CD4-positive, alpha-beta T cell (primary cell): ENCODE results near the gene TEK. TPM values are rescaled to one million over a fixed set of nuclear protein-coding genes. Genes with fewer than 3 reads are reported as not detected.

ENCODE experiments used
- ATAC-seq: fragments of 200-7000 bp; cut with Tn5 transposase; one replicate; pipeline ENCODE4 v1.10.0; 2022; ENCODE audit warnings: mild to moderate bottlenecking; ENCODE audit not compliant: poor library complexity
- CTCF ChIA-PET: fragments of 350-600 bp; sonication (Branson Sonifier 250); formaldehyde crosslinking; loops from one replicate; lab custom pipeline; 2021; ENCODE audit warnings: antibody characterized with exemption, inconsistent platforms; lab: Charles Lee
- POLR2A ChIA-PET: fragments of 350-600 bp; sonication (Branson Sonifier 250); formaldehyde crosslinking; loops from one replicate; lab custom pipeline; 2021; ENCODE audit warnings: antibody characterized with exemption, inconsistent platforms; lab: Charles Lee
- DNase-seq, 14 experiments: peaks; one replicate each; pipeline ENCODE4 v3.0.0-alpha.2; 2013 to 2020; ENCODE audit warnings: mixed read lengths in 2 of 14
- H3K27ac ChIP-seq, 2 donors: one replicate each; pipeline versions ENCODE4 v1.5.1 to v1.7.0; 2013; ENCODE audit warnings: low read length in 2 of 2, low read depth in 1 of 2, mild to moderate bottlenecking in 1 of 2
- H3K27me3 ChIP-seq, 2 experiments: 1 replicate in 1 of 2; 2 replicates in 1 of 2; pipeline versions ENCODE4 v1.6.1 to v1.7.0; 2013; ENCODE audit warnings: low read length in 2 of 2, control low read depth in 1 of 2, mild to moderate bottlenecking in 1 of 2, moderate library complexity in 1 of 2; ENCODE audit not compliant: insufficient read depth in 2 of 2, control insufficient read depth in 1 of 2
- H3K36me3 ChIP-seq: one replicate; pipeline ENCODE4 v1.6.1; 2013; ENCODE audit warnings: low read length, control low read depth; ENCODE audit not compliant: insufficient read depth
- H3K4me1 ChIP-seq: one replicate; pipeline ENCODE4 v1.6.1; 2013; ENCODE audit warnings: low read length, control low read depth; ENCODE audit not compliant: insufficient read depth
- H3K4me3 ChIP-seq: one replicate; pipeline ENCODE4 v1.5.1; 2013; ENCODE audit warnings: mild to moderate bottlenecking, low read length, moderate library complexity
- H3K9me3 ChIP-seq, 2 experiments: 1 replicate in 1 of 2; 2 replicates in 1 of 2; pipeline versions ENCODE4 v1.6.1 to v1.7.0; 2013; ENCODE audit warnings: low read length in 2 of 2, mild to moderate bottlenecking in 2 of 2, control low read depth in 1 of 2, moderate library complexity in 1 of 2; ENCODE audit not compliant: control insufficient read depth in 1 of 2, insufficient read depth in 1 of 2
- H3K27ac Mint-ChIP-seq: one replicate; pipeline ENCODE4 v1.8.0; 2020; ENCODE audit warnings: mixed read lengths
- H3K27me3 Mint-ChIP-seq: one replicate; pipeline ENCODE4 v1.8.0; 2021; ENCODE audit warnings: mixed read lengths
- H3K36me3 Mint-ChIP-seq: one replicate; pipeline ENCODE4 v1.8.0; 2021; ENCODE audit warnings: low read depth, mixed read lengths
- H3K4me1 Mint-ChIP-seq: one replicate; pipeline ENCODE4 v1.8.0; 2021; ENCODE audit warnings: low read depth, mixed read lengths
- H3K4me3 Mint-ChIP-seq: one replicate; pipeline ENCODE4 v1.8.0; 2020; ENCODE audit warnings: mild to moderate bottlenecking, mixed read lengths
- H3K9me3 Mint-ChIP-seq: one replicate; pipeline ENCODE4 v1.8.0; 2020; ENCODE audit warnings: mixed read lengths
- intact Hi-C, 2 experiments: fragments of 100-400 bp; cut with DNase I in 1 of 2; cut with micrococcal nuclease in 1 of 2; formaldehyde crosslinking; loops; one replicate each; pipeline versions ENCODE4 v1.15.1 to v1.9.0; 2023 to 2025; cut with DNase I, micrococcal nuclease
- total RNA-seq, 174 experiments: library from RNA in 2 of 174; stranded (reverse) in 2 of 174; gene quantifications; one replicate each; pipeline ENCODE4 v1.2.3 and lab custom pipeline; 2021 to 2026
- TF ChIP-seq, protein P1 (sequence below): fragments of 200-600 bp; IDR thresholded peaks from one replicate; pipeline ENCODE4 v1.8.0; 2022; ENCODE audit warnings: antibody characterized with exemption, mild to moderate bottlenecking

Gene TEK
- total RNA-seq, 2 experiments from 2014 or later = not detected

DNA sequence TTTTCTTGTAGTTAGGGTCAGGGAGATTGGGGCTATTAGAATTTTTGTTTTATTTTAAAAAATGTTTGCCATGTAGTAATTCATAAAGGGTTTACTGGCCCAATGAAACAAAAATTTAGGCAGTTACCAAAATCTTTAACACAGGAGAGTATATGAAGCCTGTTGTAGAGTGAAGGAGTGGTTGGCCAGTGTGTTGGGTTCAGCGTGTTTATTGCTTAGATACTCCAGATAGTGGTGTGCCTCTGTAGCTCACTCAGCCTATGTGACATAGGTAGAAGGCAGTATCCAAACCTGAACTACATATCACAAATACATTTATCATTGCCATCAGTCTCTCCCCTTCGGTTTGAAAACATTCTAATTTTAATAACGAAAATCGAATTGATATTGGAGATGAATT is 1.2 kb downstream of the TEK start:
- intact Hi-C loops = no loop called here
- Histone ChIP-seq H3K36me3 (no peaks in the 10 kb centered on the region), H3K4me1 (no peaks in the 10 kb centered on the region), H3K27ac (no peak overlapping the region), H3K9me3 (no peaks in the 10 kb centered on the region), H3K27me3 (no peaks in the 10 kb centered on the region), H3K4me3 (no peak overlapping the region)
- Mint-ChIP-seq H3K4me3 (no peak overlapping the region), H3K27me3 (peaks cover 9% of the 10 kb centered on the region), H3K9me3 (no peaks in the 10 kb centered on the region), H3K36me3 (no peaks in the 10 kb centered on the region), H3K4me1 (no peaks in the 10 kb centered on the region), H3K27ac (no peak overlapping the region)
- no peak for ATAC-seq
- TF ChIP-seq, protein P1, sequence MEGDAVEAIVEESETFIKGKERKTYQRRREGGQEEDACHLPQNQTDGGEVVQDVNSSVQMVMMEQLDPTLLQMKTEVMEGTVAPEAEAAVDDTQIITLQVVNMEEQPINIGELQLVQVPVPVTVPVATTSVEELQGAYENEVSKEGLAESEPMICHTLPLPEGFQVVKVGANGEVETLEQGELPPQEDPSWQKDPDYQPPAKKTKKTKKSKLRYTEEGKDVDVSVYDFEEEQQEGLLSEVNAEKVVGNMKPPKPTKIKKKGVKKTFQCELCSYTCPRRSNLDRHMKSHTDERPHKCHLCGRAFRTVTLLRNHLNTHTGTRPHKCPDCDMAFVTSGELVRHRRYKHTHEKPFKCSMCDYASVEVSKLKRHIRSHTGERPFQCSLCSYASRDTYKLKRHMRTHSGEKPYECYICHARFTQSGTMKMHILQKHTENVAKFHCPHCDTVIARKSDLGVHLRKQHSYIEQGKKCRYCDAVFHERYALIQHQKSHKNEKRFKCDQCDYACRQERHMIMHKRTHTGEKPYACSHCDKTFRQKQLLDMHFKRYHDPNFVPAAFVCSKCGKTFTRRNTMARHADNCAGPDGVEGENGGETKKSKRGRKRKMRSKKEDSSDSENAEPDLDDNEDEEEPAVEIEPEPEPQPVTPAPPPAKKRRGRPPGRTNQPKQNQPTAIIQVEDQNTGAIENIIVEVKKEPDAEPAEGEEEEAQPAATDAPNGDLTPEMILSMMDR = no peak
- POLR2A ChIA-PET = no interaction called here
- no peak for DNase-seq
- CTCF ChIA-PET = no interaction called here

DNA sequence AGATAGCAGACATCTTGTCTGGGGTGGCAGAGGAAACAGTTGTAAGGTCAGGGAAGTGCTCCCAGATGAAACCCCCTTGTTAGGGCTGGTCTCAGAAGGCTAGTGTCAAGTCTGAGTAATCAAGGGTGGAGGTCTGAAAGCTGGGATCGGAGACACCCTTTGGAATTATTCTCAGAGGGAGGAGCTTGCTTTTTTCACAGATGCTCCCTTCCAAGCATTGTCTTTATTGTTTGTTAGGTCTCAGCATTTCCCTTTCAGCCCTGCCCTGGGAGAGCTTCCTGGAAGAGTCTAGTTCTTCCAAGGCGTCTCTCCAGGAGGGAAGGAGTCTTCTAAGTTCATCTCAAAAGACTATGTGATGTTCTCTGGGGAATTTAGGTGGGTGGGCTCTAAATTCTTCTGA is 3.2 kb downstream of the TEK start:
- Mint-ChIP-seq H3K36me3 (no peaks in the 10 kb centered on the region), H3K4me3 (no peak overlapping the region), H3K4me1 (no peaks in the 10 kb centered on the region), H3K27me3 (peaks cover 13% of the 10 kb centered on the region), H3K9me3 (no peaks in the 10 kb centered on the region), H3K27ac (no peak overlapping the region)
- Histone ChIP-seq H3K27me3 (no peaks in the 10 kb centered on the region), H3K27ac (no peak overlapping the region), H3K36me3 (no peaks in the 10 kb centered on the region), H3K4me3 (no peak overlapping the region), H3K4me1 (no peaks in the 10 kb centered on the region), H3K9me3 (no peaks in the 10 kb centered on the region)
- DNase-seq = no peak
- ChIA-PET CTCF (no interaction called here), POLR2A (no interaction called here)
- TF ChIP-seq, protein P1 = no peak
- intact Hi-C loops = no loop called here
- ATAC-seq = no peak

DNA sequence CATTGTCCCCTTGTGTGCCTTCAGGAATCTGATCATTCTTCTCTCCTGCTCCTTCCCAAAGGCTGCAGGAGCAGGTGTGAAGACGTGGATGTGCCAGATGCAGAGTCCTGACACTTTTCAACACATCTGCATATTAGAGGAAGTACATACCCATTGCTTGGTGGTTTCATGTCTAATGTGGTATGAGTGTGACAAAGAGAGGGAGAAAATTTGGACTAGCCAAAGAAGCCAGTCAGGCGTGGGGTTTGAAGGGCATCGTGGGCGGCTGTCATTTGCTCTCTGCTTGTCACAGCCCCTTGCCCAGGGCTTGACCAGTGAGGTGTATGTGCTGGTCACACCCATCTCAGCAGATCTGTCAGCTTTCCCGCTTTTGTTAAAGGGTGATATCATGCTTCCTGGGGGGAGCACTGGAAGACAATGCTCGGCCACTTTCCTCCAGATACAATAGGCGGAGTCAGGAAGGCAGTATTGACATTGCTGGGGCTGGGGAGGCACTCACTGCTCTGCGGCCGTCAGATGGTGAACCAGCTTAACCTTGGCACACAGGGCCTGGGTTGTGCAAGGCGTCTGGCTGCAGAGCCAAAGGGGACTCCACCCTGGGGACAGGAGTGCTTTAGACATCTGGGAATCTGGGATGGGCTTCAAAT is 8.6 kb downstream of the TEK start:
- Histone ChIP-seq H3K36me3 (no peaks in the 10 kb centered on the region), H3K4me3 (no peak overlapping the region), H3K27me3 (no peaks in the 10 kb centered on the region), H3K4me1 (no peaks in the 10 kb centered on the region), H3K27ac (no peak overlapping the region), H3K9me3 (no peaks in the 10 kb centered on the region)
- intact Hi-C loops = no loop called here
- DNase-seq (no peak), ATAC-seq (no peak)
- Mint-ChIP-seq H3K27me3 (peaks cover 4% of the 10 kb centered on the region), H3K36me3 (no peaks in the 10 kb centered on the region), H3K27ac (no peak overlapping the region), H3K9me3 (no peaks in the 10 kb centered on the region), H3K4me1 (no peaks in the 10 kb centered on the region), H3K4me3 (no peak overlapping the region)
- TF ChIP-seq, protein P1 = no peak
- POLR2A ChIA-PET = no interaction called here
- CTCF ChIA-PET = no interaction called here
